Measurements from ENCODE around the gene ALX3.

ALX3 gene

DNA sequence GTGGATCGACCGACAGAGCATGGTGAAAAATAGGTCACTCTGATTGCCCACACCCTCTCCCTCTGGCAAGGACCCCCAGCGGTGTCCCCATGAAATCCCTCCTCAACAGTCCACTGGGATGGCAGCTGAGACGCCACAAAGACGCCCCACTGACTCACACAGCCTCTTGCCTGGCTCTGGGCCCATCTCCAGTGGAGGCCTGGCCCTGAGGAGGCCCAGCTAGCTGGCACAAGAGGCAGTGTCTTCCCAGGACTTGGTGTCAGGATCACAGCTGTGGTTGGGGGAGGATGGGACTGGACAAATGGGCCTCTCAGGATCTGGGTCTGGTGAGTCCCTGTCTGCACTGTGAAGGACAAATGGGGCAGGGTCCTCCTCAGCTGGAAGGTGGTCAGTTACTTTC, 4.6 kb downstream of the ALX3 start:
- no peak for DNase-seq (ENCODE audit: low read depth)

DNA sequence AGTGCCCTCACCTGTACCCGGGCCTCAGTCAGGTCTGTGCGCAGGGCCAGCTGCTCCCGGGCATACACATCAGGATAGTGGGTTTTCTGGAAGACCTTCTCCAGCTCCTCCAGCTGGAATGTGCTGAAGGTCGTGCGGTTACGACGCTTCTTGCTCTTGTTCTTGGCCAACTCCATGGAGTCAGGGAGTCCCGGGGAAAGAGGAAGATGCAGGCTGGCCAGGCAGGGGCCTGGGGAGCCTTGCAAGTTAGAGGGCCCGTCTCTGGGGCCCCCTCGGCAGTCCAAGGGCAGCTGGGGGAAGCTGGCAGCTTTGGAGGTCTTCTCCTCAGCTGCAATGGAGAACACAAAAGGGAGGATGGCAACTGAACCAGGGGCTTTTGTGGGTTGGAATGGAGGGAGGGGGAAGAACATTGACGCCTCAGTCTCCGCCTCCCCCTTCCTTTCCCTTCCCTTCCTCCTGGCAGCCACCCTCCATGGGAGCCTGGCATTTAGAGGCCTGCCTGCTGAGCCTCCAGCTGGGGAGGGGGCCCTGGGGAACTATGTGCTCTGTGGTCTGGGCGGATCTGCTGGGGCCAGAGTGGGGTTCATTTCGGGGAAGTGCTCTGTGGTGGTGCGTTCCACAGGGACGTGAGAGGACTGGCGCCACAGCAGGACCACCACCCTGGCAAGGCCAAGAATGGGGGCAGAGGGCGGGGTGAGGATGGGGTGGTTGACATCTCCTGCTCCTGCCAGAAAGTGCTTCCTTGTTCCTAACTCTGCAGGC, 5.7 kb downstream of the ALX3 start:
- DNase-seq (ENCODE audit: low read depth) = no peak

DNA sequence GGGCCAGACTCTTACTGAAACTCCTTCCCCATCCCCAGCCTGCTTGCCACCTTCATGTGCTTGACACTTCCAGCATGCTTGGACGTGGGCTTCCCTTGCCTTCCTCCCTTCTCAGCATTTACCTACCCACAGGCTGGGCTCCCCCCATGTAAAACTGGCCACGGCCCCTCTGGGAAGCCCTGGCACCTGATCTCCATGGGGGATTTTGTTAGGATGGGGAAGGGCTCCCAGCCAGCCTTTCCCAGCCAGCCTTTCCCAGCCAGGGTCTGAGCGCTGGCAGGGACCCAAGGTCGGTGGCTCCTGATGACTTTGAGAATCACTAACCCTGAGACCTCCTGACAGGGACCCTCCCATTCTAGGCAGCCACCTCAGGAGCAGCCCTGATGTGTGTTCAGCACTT, 6.7 kb downstream of the ALX3 start:
- DNase-seq (ENCODE audit: low read depth) = no peak

DNA sequence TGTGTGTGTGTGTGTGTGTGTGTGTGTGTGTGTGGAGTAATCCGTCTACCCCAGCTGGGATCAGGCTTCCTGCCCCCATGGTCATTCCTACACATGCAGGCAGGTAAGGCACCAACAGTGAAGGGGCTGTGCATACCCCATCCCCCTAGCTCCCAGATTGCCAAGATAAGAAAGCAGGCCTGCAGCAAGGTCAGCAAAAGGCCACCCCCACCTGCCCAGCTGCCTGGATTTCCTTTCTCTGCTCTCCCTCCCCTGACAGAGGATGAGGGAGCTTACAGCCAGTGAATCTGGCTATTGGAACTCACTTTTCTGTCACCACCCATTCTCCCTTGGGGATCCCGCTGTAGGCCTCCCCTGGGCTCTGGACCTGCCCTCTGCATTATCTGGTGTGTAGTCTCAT, 7.9 kb downstream of the ALX3 start:
- DNase-seq (ENCODE audit: low read depth) = no peak

DNA sequence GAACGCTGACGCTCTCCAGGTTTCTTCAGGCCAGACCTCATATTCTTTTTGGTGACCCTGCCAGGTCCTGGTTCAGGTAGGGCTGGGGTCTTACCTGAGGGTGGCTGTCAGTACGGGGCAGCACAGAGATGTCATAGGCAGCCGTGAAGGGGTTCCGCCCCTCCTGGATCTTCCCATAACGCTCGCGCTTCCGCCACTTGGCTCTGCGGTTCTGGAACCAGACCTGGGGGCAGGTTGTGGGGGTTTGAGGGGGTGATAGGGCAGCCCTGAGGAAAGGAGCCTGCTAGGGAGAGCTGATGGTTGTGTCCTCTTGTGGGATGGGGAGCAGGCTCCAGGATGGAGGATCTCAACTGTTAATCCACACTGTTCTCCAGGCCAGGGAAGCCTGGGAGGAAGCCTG, 9.1 kb downstream of the ALX3 start:
- DNase-seq (ENCODE audit: low read depth) = no peak

DNA sequence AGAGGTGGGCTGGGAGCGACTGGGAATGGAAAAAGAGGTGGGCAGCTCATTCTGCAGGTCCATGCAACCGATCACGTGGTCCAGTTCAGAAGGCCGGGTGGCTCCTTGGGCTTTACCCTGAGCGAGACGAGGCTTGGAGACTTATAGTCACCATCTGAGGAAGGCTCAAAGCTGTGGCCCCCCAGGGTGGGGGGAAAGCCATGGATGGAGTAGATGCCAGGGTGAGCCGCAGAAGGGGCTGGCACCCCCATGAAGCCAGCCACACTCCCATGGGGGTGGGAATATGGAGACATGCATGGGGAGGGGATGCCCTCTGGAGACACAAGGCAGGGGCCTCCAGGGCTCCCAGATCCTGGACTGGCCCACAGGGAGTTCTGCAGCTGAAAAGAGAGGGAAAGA, 9.8 kb downstream of the ALX3 start:
- no peak for DNase-seq (ENCODE audit: low read depth)

DNA sequence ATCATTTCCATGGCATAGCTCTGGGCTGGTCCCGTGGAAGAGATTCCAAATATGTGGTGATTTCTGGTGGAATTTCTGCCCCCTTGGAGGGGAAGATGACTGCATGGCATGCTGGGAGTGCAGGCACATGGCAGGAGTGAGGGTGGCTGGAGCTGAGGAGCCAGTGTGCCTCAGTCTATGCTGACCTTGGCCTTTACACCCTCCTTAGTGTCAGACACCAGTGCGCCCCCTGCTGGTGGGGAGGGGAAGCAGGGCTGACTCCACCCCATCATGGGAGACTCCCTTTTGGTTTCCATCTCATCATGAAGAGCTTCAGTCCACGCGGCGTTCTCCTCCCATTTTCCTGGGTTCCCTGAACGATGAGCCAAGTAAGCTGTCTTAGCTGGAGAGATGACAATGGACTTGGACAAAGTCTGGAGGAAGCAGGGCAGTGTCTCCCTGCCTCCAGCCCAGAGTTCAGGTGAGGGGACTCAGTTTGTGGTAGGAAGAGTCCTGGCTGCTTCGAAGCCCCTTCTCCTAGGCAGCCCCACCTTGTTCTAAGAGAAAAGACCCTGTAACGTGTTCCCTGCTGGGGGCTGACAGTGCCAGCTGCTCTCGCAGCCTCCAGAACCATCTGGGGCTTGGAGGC, 10.3 kb downstream of the ALX3 start:
- DNase-seq (ENCODE audit: low read depth) = peak; percentile 63

DNA sequence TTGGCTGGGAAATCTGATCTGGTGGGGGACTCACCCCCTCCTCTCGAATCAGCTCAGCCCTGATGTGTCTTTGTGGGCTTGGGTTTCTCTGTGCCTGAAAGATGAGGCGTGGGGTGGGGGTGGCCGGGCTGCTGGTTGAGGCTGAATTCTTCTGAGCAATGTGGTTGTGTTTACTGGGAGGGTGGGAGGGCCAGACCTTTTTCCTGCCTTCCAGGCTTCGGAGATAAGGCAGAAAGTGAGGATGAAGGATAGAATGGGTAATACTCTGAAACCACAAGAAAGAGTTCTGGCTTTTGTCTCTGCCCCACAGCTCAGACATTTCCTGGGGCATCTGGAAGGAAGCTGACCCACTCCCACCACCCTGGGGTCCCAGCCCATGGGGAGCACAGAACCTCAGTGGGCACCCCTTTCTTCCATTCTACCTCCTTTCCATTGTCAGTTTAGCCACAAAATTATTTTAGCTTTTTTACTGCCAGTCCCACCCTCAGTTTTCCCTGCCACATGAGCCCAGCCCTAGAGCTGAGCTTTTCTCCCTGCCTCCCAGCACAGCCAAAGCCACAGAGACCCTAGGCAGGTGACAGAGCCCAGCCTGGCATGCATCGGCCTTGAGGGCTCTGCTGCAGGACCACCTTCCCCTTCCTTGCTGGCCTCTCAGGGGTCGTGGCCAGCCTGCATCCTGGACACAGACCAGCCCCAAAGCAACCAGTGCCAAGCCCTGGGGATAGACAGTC, 11.2 kb downstream of the ALX3 start:
- no peak for DNase-seq (ENCODE audit: low read depth)

DNA sequence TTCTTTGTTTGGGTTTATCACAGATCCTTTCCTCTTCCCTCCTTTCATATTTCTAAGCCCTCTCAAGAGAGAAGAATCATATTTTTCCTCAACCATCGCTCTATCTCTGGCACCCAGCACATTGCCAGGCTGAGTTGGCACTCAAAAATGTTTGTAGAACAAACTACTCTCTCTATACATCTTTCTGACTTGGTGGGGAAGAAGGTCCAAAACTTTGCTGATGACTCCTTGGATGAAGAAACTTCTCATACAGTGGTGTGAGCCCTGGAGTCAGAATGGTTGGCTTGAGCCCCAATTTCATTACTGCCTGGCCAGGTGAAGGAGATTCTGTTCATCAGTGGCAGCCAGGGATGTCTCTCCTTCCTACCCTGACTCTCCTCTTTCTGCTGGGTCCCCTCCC, 11.9 kb downstream of the ALX3 start:
- no peak for DNase-seq (ENCODE audit: low read depth)

DNA sequence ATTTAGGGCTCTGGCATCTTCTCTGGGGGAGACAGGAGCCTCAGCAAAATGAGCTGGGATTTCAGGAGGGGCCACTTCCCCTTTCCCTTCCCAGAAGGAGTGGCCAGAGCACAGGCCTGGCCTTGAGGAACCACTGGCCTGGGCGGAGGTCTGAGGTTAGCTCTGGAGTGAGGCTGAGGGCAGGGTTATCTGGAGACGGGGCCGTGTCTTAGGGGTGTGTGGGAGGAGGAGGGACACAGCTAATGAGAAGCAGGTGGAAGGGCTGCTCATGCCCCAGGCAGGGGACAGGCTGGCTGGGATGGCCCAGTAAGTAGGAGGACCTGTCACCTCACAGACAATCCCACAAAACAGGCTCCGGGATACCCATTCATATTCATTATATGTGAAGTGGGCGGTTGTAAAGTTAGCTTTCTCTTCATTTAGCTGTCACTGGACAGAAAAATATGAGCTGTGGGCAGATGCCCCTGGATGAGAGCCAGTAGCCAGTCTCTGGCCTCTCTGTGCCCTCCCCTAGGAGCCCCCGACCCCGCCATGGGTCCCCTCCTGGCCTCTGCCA, 12.4 kb downstream of the ALX3 start:
- no peak for DNase-seq (ENCODE audit: low read depth)

DNA sequence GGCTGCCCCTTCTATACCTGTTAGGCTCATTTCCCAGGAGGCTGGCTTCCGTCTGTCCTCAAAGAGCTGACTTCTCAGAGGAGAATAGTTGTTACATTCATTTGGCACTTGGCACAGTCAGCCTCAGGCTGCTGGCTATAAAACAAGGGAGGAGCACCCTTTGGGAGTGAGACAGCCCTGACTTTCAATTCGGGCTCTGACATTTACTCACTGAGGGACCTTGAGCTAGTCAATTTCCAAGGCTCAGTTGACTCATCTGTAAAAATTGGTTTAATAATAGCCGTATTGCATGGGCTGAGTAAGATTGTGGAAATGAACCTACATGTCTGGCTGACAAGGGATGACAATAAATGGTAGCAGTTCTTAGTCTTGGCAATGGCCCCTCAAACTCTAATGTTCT, 13.7 kb downstream of the ALX3 start:
- DNase-seq (ENCODE audit: low read depth) = no peak

DNA sequence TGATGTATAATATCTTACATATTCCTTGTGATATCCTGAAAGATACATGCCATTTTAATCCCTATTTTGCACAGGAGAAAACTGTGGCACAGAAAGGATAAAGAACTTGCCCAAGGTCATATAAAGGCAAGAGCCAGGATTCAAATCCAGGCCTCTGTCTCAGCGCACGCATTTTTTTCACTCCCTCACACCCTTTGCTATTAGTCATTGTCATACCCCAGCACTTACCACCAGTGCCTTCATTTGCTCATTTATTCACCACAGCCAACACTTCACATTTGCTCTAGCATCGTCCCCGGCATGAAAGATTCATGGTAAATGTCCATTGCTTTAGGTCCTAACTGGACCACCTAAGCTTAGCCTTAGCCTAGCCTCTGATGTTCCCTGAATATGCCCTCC, 14.2 kb downstream of the ALX3 start:
- DNase-seq (ENCODE audit: low read depth) = no peak

DNA sequence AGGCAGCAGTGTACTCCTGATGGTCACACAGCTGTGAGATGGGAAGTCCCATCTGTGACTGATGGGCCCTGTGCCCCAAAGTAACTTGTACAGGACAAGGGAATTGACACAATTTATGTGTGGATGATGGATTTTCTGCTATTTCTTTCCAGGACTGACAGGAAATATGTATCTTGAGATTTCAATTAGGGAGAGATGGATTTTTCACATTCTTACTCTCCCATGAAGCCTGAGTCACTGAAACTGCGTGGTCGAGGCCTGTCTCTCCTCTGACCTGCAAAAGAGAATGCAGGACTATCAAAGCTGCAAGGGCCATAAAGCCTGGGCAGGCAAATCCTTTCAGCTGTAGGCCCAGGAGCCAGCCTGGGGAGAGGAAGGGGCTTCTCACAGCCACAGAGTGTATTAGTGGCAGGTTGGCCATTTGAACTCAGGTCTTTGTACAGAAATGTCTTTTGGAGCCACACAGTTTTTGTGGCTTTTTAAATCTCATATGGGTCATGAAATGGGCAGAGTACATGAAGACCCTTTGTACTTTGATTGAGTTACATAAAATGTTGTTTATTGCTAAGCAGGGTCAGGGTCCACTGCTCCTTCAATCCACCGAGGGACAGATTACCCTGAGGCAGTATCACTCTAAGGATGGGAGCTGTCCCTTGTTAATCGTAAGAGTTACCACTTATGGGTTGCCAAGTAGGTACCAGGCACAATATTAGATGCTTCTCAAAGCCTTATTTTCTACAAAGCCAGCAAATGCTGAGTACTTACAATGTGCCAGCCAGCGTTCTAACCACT, 14.8 kb downstream of the ALX3 start:
- DNase-seq (ENCODE audit: low read depth) = no peak

DNA sequence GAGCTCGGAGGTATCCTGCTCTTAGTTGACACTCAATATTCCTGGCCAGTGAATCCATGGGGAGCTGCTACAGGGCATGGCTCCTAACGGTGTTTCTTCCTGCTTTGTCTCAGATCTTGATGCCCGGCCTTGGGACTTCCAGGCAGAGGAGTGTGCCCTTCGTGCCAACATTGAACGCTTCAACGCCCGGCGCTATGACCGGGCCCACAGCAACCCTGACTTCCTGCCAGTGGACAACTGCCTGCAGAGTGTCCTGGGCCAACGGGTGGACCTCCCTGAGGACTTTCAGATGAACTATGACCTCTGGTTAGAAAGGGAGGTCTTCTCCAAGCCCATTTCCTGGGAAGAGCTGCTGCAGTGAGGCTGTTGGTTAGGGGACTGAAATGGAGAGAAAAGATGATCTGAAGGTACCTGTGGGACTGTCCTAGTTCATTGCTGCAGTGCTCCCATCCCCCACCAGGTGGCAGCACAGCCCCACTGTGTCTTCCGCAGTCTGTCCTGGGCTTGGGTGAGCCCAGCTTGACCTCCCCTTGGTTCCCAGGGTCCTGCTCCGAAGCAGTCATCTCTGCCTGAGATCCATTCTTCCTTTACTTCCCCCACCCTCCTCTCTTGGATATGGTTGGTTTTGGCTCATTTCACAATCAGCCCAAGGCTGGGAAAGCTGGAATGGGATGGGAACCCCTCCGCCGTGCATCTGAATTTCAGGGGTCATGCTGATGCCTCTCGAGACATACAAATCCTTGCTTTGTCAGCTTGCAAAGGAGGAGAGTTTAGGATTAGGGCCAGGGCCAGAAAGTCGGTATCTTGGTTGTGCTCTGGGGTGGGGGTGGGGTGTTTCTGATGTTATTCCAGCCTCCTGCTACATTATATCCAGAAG, 16.7 kb downstream of the ALX3 start:
- DNase-seq (ENCODE audit: low read depth) = peak; percentile 48

DNA sequence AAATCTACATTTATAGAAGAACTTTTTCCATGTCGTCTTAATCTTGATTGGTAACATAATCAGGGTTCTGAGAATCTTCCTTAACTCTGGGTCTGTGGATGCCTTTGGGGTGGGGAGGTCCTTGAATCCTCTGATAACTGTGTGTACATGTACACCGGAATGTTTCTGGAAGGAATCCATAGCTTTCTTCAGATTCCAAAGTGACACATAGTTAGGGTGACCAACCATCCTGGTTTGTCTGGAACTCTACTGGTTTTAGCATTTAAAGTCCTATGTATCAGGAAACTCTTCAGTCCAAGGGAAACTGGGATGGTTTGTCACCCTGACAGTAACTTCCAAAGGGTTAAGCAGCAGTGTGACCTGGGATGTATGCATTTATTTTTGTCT, 19.2 kb downstream of the ALX3 start:
- DNase-seq (ENCODE audit: low read depth) = no peak

DNA sequence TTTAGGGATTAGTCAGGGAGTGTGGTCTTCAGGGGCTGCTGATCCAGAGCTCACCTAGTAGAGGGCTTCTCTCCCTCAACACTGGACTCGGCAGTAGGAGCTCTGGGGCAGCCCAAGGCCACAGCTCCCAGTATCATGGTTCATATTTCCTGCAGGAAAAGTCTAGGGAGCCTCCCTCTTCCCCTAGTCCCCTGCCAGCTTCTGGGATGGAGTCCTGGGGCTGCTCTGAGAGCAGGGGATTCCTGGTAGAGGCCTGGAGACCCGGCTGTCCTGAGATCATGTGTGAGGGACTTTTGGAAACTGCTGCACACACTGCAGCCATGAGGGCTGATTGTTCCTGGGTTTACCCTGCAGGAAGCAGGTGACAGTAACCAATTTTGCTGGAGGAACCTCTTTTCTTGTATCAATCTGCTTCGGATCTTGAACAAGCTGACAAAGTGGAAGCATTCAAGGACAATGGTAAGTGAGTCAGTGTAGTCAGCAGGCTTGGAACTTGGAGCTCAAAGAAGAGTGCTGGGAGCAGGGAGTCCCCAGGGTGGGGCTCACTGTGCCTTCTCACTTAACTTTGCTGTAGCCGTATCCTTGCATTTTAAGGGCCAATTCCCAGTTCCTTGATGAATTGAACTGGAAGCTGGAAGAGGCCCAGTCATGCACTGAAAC, 19.7 kb downstream of the ALX3 start:
- no peak for DNase-seq (ENCODE audit: low read depth)

DNA sequence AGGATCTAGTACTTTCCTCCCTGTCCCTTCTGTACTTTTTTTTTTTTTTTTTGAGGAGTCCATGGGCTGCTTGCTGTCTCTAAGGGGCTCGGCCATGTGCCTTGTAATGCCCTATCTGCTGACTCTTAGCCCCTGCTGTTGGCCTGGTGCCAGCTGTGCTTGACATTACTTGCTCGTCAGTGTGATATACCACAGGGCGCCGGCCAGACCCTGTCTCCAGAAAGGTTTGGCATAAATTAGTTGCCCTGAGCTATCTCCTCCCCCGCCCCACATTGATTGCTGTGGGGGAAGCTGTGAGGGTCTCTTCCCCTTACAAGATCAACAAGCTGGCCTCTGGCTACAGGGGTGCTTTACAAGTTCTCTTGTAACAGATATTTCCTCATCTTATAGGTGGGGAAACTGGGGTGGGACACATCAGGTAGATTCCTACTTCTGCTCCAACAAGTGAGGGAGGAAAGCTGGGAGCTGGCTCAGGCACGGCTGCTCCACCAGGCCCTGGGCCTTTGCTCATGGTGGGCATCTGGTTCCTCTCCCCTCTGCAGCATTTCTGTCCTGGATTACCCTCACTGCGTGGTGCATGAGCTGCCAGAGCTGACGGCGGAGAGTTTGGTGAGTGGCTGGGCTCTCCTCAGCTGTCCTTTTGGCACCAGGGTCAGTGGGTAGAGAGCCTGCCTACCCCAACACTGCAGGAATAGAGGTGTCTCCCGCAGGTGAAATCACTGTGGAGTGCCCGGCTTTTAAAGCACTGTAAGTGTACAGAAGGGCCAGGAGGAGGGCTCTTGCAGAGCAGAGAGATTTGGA, 20.5 kb downstream of the ALX3 start:
- no peak for DNase-seq (ENCODE audit: low read depth)

DNA sequence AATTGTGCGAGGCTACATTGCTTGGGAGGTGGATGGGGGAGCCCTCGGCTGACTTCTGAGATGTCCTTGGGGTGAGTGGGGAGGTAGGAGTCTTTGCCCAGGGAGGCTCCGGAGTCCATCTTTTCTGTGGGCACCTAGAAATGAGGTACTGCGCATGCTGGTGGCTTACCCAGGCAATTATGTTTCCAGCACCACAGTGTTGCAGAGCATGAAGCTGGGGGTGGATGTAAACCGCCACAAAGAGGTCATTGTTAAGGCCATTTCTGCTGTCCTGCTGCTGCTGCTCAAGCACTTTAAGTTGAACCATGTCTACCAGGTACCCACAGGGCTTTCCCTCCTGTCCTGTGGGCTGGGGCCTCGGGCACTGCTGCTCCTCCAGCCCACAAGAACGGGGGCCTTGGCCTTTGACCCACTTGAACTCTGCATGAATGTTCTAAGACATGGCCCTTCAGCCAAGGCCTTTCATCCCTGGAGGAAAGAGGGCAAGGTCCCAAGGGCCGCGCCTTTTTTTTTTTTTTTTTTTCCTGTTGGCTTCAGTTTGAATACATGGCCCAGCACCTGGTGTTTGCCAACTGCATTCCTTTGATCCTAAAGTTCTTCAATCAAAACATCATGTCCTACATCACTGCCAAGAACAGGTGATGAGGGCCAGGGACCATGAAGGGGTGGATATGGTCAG, 21.4 kb downstream of the ALX3 start:
- DNase-seq (ENCODE audit: low read depth) = no peak

DNA sequence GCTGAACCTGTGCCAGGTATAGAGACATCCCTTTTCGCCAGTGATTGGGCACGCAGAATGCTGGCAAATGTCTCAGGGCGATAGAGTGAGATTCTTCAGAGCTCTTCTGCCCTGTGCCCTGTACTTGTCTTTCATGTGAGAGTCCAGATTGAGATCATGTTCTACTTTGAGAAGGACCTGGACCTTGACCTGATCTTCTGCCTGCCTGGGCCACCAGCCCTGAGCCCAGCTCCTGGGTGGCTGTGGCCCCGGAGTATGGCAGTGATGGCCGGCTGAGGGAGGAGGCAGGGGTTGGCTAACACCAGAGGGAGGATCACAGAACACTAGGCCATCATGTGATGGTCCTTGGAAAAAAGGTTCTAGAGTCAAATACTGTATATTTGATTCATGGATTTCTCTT, 22.2 kb downstream of the ALX3 start:
- no peak for DNase-seq (ENCODE audit: low read depth)

Measured in activated gamma-delta T cell treated with anti-CD3 and anti-CD28 coated beads, Interleukin-2, amount 50 U/mL, for 16 hours (primary cell).